Measurements from ENCODE around the gene GASK1B. TPM values are rescaled to one million over a fixed set of nuclear protein-coding genes. Genes with fewer than 3 reads are reported as not detected.

Gene GASK1B
- total RNA-seq, 1 donor from 2014 or later, result 150 TPM

GRCh38 chr4:158146736-158147135 lies 26.1 kb downstream of the GASK1B start:
- no peak for DNase-seq (ENCODE audit: low spot score)

- peak; percentile 56 for DNase-seq (ENCODE audit: low spot score)
These were observed 33.7 kb downstream of the GASK1B start for GRCh38 chr4:158139086-158139485.

- DNase-seq (ENCODE audit: low spot score), result no peak
These were observed 38.6 kb downstream of the GASK1B start for GRCh38 chr4:158134222-158134621.

GRCh38 chr4:158133551-158133950 lies 39.3 kb downstream of the GASK1B start:
- no peak for DNase-seq (ENCODE audit: low spot score)

GRCh38 chr4:158131027-158131426 lies 41.8 kb downstream of the GASK1B start:
- peak; percentile 84 for DNase-seq (ENCODE audit: low spot score)

GRCh38 chr4:158130204-158130603 lies 42.6 kb downstream of the GASK1B start:
- no peak for DNase-seq (ENCODE audit: low spot score)

- no peak for DNase-seq (ENCODE audit: low spot score)
These were observed 43.1 kb downstream of the GASK1B start for GRCh38 chr4:158129694-158130093.

GRCh38 chr4:158128540-158128939 lies 44.3 kb downstream of the GASK1B start:
- no peak for DNase-seq (ENCODE audit: low spot score)

GRCh38 chr4:158125310-158125709 lies 47.5 kb downstream of the GASK1B start:
- no peak for DNase-seq (ENCODE audit: low spot score)

Other genes with a start within 250 kb of the GASK1B start
- 25.5 TPM for gene TMEM144, start 37.5 kb upstream of the GASK1B start, total RNA-seq (ENCODE audit: insufficient read depth, low replicate concordance)